ENCODE results near the gene SAMD3. TPM values are rescaled to one million over a fixed set of nuclear protein-coding genes. Genes with fewer than 3 reads are reported as not detected.

SAMD3 gene
- total and polyA plus RNA-seq, 2 of the 8 experiments (the other 6 are each of a cell fraction or from before 2014, with no cell fraction given) = 1.8 to 1.9 TPM

DNA sequence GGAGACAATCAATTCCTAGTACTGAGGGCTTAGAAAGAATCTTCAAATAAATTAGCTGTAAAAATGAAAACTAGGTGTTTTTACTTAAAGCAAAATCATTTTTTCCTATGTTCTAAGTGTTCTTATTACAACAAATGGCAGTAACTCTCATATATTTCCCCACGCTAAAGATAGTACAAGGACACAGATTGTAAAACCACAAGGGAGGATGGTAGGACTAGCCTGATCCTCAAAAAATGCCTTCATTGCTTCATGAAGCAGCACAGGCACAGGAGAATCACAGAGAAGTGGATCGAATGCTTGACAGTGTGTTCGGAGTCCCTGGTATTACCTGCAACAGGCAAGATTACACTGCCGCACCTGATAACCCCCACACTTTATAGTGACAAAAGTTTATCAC lies 58.5 kb downstream of the SAMD3 start:
- ChIA-PET POLR2A (ENCODE audit: partially characterized antibody) (no interaction called here), CTCF (ENCODE audit: partially characterized antibody) (interaction anchor here (0.6 kb wide), 1 partner anchor 1778 kb away, joined by 4 read pairs; no protein-coding TSS in a partner anchor)
- Histone ChIP-seq H2AK5ac (ENCODE audit: low read depth, low read length) (no peak overlapping the region), H3K36me3 (ENCODE audit: control insufficient read depth in 2 of 4, insufficient read depth in 4 of 4, low read length in 3 of 4) (no peaks in the 10 kb centered on the region), H2BK15ac (ENCODE audit: low read length) (no peak overlapping the region), H3K4ac (replicated peaks; ENCODE audit: insufficient read length, low read depth, low read length) (no peak overlapping the region), H2BK120ac (replicated peaks; ENCODE audit: low read depth, low read length) (no peak overlapping the region), H2BK12ac (ENCODE audit: low read depth, low read length) (no peak overlapping the region), H2BK5ac (ENCODE audit: low read depth, low read length) (no peak overlapping the region), H3K14ac (ENCODE audit: insufficient read length) (no peak overlapping the region), H3K4me3 (ENCODE audit: extremely low read depth in 1 of 4, insufficient read depth in 2 of 4, low read depth in 3 of 4, low read length in 4 of 4) (no peak overlapping the region), H3K23me2 (ENCODE audit: low read depth, low read length) (no peaks in the 10 kb centered on the region), H2AFZ (ENCODE audit: low read length) (no peak overlapping the region), H2BK20ac (ENCODE audit: low read length) (no peak overlapping the region), H3K4me2 (ENCODE audit: insufficient read depth in 1 of 2, low read depth in 2 of 2, low read length in 2 of 2) (no peak overlapping the region), H3K18ac (ENCODE audit: extremely low read depth, low read length) (no peak overlapping the region), H4K5ac (ENCODE audit: insufficient read length, low read depth, low read length) (no peak overlapping the region), H3K27me3 (replicated peaks in 1 of 4; ENCODE audit: control insufficient read depth in 3 of 4, extremely low read depth in 1 of 4, insufficient read depth in 3 of 4, low read length in 3 of 4) (no peaks in the 10 kb centered on the region), H3K23ac (ENCODE audit: insufficient read length) (no peak overlapping the region), H3K79me2 (ENCODE audit: control insufficient read depth in 1 of 2, insufficient read depth in 2 of 2, low read length in 2 of 2) (no peaks in the 10 kb centered on the region), H4K20me1 (replicated peaks in 1 of 2; ENCODE audit: control insufficient read depth in 1 of 2, insufficient read depth in 2 of 2, low read length in 2 of 2) (no peaks in the 10 kb centered on the region), H3K27ac (ENCODE audit: low read depth, low read length) (no peak overlapping the region), H3K9ac (replicated peaks in 1 of 4; ENCODE audit: extremely low read depth in 1 of 4, low read depth in 3 of 4, low read length in 3 of 4) (no peak overlapping the region), H3K9me3 (ENCODE audit: insufficient read depth in 2 of 2, low read depth in 1 of 2, low read length in 1 of 2) (no peaks in the 10 kb centered on the region), H3K79me1 (ENCODE audit: low read depth, low read length) (no peaks in the 10 kb centered on the region), H4K91ac (replicated peaks; ENCODE audit: insufficient read length, low read length) (no peak overlapping the region), H4K8ac (ENCODE audit: extremely low read depth, insufficient read depth, low read length) (no peak overlapping the region), H3K56ac (replicated peaks; ENCODE audit: insufficient read length, low read depth, low read length) (no peak overlapping the region), H3K4me1 (replicated peaks in 1 of 4; ENCODE audit: control insufficient read depth in 3 of 4, insufficient read depth in 4 of 4, low read length in 3 of 4) (no peaks in the 10 kb centered on the region)
- TF ChIP-seq RAD21 (IDR thresholded peaks at IDR 0.05 in 1 of 2, conservative IDR thresholded peaks at IDR 0.05 in 1 of 2; ENCODE audit: low read depth in 2 of 2, low read length in 2 of 2) (no peak), FOSL1 (IDR thresholded peaks at IDR 0.05; ENCODE audit: insufficient read depth, low read depth, low read length) (no peak), HDAC6 (IDR thresholded peaks at IDR 0.05; ENCODE audit: low read depth, low read length) (no peak), JUND (IDR thresholded peaks at IDR 0.05; ENCODE audit: low read length) (no peak)
- no peak for FAIRE-seq
- DNase-seq (ENCODE audit: low read depth in 1 of 2, low spot score in 2 of 2) = no peak
- 70% methylated on average over 4 of the region's 4 CpGs; no CpG with 5 or more reads in 1 of the 2 experiments for WGBS, 2 experiments (ENCODE audit: extremely low coverage in 1 of 2, insufficient coverage in 1 of 2, insufficient read length in 1 of 2, insufficient replicate concordance in 2 of 2, low coverage in 1 of 2, low lambda C conversion rate in 2 of 2, missing lambda C conversion rate in 1 of 2)

Measured in H1 (cell line).